Iris pigment epithelial cell (primary cell): Measurements from ENCODE around the gene GALNT9.
A peak's percentile ranks its signal among the peaks of the same experiment; 100 is the strongest.

Source experiments
- DNase-seq: peaks from one replicate; pipeline ENCODE4 v3.0.0-alpha.2; 2011; ENCODE audit warnings: low read depth

Gene GALNT9

GRCh38 chr12:132325733-132326130 lies 3.7 kb downstream of the GALNT9 start:
- DNase-seq = no peak

- DNase-seq = no peak
Measured at GRCh38 chr12:132324841-132325732, 4.3 kb downstream of the GALNT9 start.

GRCh38 chr12:132324173-132324572 lies 5.2 kb downstream of the GALNT9 start:
- no peak for DNase-seq

GRCh38 chr12:132323171-132324010 lies 6.0 kb downstream of the GALNT9 start:
- peak; percentile 43 for DNase-seq

GRCh38 chr12:132322206-132323132 lies 6.9 kb downstream of the GALNT9 start:
- no peak for DNase-seq

GRCh38 chr12:132321321-132322118 lies 7.9 kb downstream of the GALNT9 start:
- no peak for DNase-seq

- no peak for DNase-seq
Measured at GRCh38 chr12:132320767-132321211, 8.6 kb downstream of the GALNT9 start.

GRCh38 chr12:132319991-132320570 lies 9.3 kb downstream of the GALNT9 start:
- DNase-seq = no peak

- no peak for DNase-seq
Measured at GRCh38 chr12:132319359-132319950, 9.9 kb downstream of the GALNT9 start.

GRCh38 chr12:132318618-132319033 lies 10.8 kb downstream of the GALNT9 start:
- no peak for DNase-seq

- no peak for DNase-seq
Measured at GRCh38 chr12:132318135-132318534, 11.3 kb downstream of the GALNT9 start.

- no peak for DNase-seq
Measured at GRCh38 chr12:132317233-132317938, 12.0 kb downstream of the GALNT9 start.

GRCh38 chr12:132316497-132317232 lies 12.7 kb downstream of the GALNT9 start:
- no peak for DNase-seq

GRCh38 chr12:132315951-132316350 lies 13.4 kb downstream of the GALNT9 start:
- no peak for DNase-seq

GRCh38 chr12:132315507-132315906 lies 13.9 kb downstream of the GALNT9 start:
- DNase-seq = no peak

GRCh38 chr12:132314516-132315233 lies 14.7 kb downstream of the GALNT9 start:
- DNase-seq = no peak

- DNase-seq = no peak
Measured at GRCh38 chr12:132314035-132314434, 15.4 kb downstream of the GALNT9 start.

- DNase-seq = no peak
Measured at GRCh38 chr12:132313182-132313581, 16.2 kb downstream of the GALNT9 start.
